OCI-LY7 (cell line): Measurements from ENCODE around the gene COL4A1.

Source experiments
- CTCF ChIP-seq: fragments of 200-600 bp; sonication (generic); conservative IDR thresholded peaks from 2 replicates; pipeline ENCODE4 v1.5.1; 2014; ENCODE audit warnings: mild to moderate bottlenecking, antibody characterized with exemption, low read length, moderate library complexity, mixed read lengths
- EZH2phosphoT487 ChIP-seq: fragments of 200-600 bp; sonication (generic); IDR thresholded peaks from 2 replicates; pipeline ENCODE4 v1.6.1; 2018; ENCODE audit warnings: low read depth, borderline replicate concordance, mild to moderate bottlenecking, mixed run types, antibody characterized with exemption, low read length, moderate library complexity, mixed read lengths

GRCh38 chr13:110250258-110250891, 56.6 kb downstream of the COL4A1 start:
- no peak for TF ChIP-seq CTCF
- no peak for TF ChIP-seq EZH2phosphoT487
